AG10803 (cell line): ENCODE measurements around the gene ADGRB3.

Source experiments
- DNase-seq: peaks from one replicate; pipeline ENCODE4 v3.0.0; 2010; ENCODE audit warnings: low read depth
- H3K4me3 ChIP-seq: 2 replicates; pipeline ENCODE4 v1.5.1; 2011; ENCODE audit warnings: mild to moderate bottlenecking, low read length, control low read depth
- TF ChIP-seq, protein P1 (sequence below): conservative IDR thresholded peaks from 2 replicates; pipeline ENCODE4 v1.5.1; 2011; ENCODE audit warnings: mild to moderate bottlenecking, low read length, control low read depth, inconsistent platforms

ADGRB3 gene

DNA sequence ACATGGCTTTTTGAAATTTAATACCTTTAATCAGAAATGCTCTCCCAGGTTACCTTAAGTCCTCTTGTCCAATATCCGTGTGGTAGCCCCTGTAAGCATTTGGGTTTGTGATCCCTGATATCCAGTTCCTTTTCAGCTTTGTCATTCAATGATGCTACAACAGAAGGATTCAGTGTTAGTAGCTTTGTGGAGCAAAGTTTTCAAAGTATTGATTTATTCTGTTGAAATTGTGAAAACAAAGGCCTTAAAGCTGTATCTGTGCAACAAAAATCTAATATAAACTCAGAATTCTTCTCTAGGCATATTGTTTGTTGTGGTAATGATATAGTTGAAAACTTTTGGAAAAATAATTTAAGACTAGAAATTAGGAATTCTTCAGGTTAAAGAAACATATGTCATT lies 91.9 kb downstream of the ADGRB3 start:
- DNase-seq = no peak
- H3K4me3 ChIP-seq = no peak overlapping the region
- TF ChIP-seq, protein P1, sequence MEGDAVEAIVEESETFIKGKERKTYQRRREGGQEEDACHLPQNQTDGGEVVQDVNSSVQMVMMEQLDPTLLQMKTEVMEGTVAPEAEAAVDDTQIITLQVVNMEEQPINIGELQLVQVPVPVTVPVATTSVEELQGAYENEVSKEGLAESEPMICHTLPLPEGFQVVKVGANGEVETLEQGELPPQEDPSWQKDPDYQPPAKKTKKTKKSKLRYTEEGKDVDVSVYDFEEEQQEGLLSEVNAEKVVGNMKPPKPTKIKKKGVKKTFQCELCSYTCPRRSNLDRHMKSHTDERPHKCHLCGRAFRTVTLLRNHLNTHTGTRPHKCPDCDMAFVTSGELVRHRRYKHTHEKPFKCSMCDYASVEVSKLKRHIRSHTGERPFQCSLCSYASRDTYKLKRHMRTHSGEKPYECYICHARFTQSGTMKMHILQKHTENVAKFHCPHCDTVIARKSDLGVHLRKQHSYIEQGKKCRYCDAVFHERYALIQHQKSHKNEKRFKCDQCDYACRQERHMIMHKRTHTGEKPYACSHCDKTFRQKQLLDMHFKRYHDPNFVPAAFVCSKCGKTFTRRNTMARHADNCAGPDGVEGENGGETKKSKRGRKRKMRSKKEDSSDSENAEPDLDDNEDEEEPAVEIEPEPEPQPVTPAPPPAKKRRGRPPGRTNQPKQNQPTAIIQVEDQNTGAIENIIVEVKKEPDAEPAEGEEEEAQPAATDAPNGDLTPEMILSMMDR = no peak

DNA sequence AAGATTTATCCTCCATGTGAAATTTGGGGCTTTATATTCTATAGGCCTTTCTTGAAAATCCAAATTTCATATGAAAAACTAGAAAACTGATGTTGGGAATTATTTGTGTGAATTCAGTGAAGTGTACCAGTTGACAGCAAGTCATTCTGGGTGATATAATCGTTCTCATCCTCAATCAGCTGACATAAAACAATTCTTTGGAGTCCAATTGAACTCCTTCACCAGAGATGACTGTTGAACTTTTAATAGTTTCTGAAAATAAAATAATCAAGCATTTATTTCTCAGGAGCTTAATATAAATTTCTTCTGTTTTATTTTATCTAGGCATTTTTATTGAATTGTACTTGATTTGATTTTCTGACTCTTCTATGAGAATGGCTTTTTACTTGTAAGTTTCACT lies 92.6 kb downstream of the ADGRB3 start:
- DNase-seq = no peak
- H3K4me3 ChIP-seq = no peak overlapping the region
- TF ChIP-seq, protein P1 = no peak

DNA sequence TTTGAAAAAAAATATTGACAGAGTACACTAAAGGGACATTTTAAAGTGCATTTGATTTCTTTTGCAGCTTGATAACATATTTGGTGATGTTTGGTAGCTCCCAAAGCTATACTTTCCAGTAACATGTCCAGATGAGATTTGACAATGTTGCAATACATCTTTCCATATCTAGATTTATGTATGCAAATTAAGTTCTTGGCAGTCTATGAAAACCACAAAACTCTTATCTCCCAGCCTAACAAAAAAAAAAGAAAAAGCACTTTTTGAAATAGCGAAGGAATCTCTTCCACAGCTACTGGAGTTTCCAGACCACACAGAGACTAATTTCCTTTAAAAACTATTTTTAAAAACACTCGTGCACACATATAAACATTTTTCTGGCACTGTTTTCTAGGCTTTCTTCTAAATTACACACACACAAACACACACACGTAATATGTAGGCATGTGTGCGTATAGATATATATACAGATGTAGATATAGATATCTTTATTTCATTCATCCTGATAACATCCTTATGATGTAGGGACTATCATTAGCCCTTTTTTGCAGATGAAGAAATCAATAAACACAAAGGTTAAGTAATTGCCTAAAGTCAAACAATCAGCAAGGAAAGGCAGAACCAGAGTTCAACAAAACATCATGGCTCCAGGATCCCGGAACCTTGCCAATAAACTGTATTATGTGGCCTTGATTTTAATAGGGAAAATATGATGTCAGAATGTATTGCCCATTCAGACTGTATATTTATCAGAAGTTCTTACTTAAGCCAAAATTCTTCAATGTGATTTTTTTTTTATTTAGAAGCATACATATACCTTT lies 93.3 kb downstream of the ADGRB3 start:
- TF ChIP-seq, protein P1 = no peak
- H3K4me3 ChIP-seq = no peak overlapping the region
- DNase-seq = no peak

DNA sequence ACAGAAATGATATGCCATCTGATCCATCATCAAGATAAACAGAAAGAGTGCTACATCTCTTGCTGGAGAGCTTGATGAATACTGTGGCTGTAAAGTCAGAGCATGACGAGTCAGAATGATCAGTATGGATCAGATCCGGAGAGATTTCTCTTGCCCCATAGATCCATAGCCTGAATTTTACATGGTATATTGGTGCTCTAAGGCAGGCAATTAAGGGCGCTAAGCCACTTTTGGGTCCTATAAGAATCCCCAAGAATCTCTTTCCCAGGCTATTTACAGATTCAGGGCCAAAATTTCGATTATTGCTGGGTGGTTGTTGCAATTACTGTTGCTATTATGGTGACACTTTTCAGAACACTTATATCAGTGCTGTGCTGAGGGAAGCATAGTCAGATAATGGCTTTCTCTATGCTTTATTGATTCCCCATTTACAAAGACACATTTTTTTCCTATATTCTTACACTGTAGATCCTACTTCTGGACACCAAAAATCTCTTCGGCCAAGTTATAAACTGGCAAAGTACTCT lies 94.4 kb downstream of the ADGRB3 start:
- H3K4me3 ChIP-seq = no peak overlapping the region
- no peak for DNase-seq
- TF ChIP-seq, protein P1 = no peak

DNA sequence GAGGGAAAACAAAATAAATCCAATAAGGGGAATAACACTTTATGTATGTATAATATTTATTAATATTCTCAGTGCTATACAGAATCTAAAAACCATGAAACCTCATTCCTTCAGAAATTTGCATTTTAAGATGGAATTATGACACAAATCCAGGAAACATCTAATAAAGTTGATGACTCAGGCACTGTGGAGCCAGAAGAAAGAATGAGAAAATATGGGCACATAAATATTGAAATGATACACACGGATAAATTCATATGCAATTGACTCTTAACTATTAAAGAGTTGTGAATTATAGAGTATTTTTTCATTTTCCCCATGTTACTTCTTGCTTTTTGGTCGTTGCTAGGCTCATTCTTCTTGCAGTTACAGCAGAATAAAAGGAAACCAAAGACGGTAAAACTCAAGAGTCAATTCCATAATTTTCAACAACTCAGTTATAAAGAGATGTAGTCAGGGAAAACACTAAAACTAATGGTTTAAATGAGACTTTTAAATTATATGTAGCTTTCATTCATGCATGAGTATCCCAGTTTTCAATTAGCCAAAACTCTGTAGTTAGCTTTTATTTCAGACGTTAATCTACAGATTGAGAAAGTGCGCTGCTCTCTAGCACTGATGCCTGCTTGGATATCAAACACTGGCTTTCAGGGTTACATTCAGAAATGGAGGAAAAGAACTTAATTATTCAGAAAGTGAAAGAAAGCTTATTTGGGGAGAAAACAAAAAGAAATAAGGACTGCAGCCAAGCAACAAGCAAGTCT lies 95.4 kb downstream of the ADGRB3 start:
- H3K4me3 ChIP-seq = no peak overlapping the region
- DNase-seq = no peak
- TF ChIP-seq, protein P1 = no peak

DNA sequence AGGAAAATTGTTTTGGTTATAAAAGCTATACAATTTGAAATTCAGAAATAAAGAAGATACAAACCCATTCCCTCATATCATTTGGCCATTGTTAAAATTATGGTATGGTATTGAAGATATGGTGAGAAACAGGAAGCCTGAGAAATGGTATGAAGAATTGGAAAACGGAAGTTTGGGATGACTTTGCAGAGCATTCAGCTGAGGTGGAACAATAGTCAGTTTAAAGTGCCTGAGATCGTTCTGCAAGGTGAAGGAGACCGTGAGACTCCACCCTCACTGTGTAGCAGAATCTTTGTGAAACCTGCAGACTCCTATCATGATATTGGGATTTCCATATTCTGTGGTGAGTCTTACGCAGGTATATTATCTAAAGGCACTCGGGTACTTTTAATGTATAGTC lies 97.3 kb downstream of the ADGRB3 start:
- H3K4me3 ChIP-seq = no peak overlapping the region
- no peak for DNase-seq
- TF ChIP-seq, protein P1 = no peak
